HG02623 (cell line): ENCODE measurements around the gene SWT1.
A peak's percentile ranks its signal among the peaks of the same experiment; 100 is the strongest.
"Not testable (repeated sequence)": the region's sequence is repeated elsewhere in the genome, so short reads cannot be mapped to it uniquely, and the experiment has no call there.

Experiments used
- ATAC-seq: cut with Tn5 transposase; IDR thresholded peaks from one replicate; pipeline ENCODE4 v1.9.1; 2021; ENCODE audit warnings: moderate library complexity; ENCODE audit not compliant: unreplicated experiment

Gene SWT1

GRCh38 chr1:185317034-185317885 lies 160.3 kb downstream of the SWT1 start, which contains the start of gene IVNS1ABP:
IVNS1ABP (minus strand) TSS chr1:185317243; CDS start chr1:185309493, 7,750 bp downstream.
- peak; percentile 70 for ATAC-seq

GRCh38 chr1:185317886-185318310 lies 160.9 kb downstream of the SWT1 start:
- peak; percentile 36 for ATAC-seq

GRCh38 chr1:185318431-185319138 lies 161.6 kb downstream of the SWT1 start:
- ATAC-seq, result no peak

- ATAC-seq, result no peak
These were observed 162.1 kb downstream of the SWT1 start for GRCh38 chr1:185319139-185319475.

- not testable (repeated sequence) for ATAC-seq
These were observed 164.1 kb downstream of the SWT1 start for GRCh38 chr1:185321104-185321503.

- ATAC-seq, result not testable (repeated sequence)
These were observed 164.8 kb downstream of the SWT1 start for GRCh38 chr1:185321653-185322221.

GRCh38 chr1:185322636-185323035 lies 165.7 kb downstream of the SWT1 start:
- ATAC-seq, result no peak

GRCh38 chr1:185324118-185324517 lies 167.2 kb downstream of the SWT1 start:
- ATAC-seq, result no peak

- ATAC-seq, result no peak
These were observed 168.4 kb downstream of the SWT1 start for GRCh38 chr1:185325413-185325812.

GRCh38 chr1:185328255-185328654 lies 171.3 kb downstream of the SWT1 start:
- ATAC-seq, result no peak

GRCh38 chr1:185334182-185334581 lies 177.2 kb downstream of the SWT1 start:
- no peak for ATAC-seq

- ATAC-seq, result no peak
These were observed 180.3 kb downstream of the SWT1 start for GRCh38 chr1:185337246-185337645.

GRCh38 chr1:185338719-185339622 lies 182.0 kb downstream of the SWT1 start:
- ATAC-seq, result peak; percentile 96

GRCh38 chr1:185341196-185341781 lies 184.3 kb downstream of the SWT1 start:
- no peak for ATAC-seq
